GM21619 (cell line): Measurements from ENCODE around the gene VPS13D.

Experiments
- ATAC-seq: cut with Tn5 transposase; IDR thresholded peaks from one replicate; pipeline ENCODE4 v1.9.1; 2021; ENCODE audit not compliant: unreplicated experiment

The VPS13D gene

DNA sequence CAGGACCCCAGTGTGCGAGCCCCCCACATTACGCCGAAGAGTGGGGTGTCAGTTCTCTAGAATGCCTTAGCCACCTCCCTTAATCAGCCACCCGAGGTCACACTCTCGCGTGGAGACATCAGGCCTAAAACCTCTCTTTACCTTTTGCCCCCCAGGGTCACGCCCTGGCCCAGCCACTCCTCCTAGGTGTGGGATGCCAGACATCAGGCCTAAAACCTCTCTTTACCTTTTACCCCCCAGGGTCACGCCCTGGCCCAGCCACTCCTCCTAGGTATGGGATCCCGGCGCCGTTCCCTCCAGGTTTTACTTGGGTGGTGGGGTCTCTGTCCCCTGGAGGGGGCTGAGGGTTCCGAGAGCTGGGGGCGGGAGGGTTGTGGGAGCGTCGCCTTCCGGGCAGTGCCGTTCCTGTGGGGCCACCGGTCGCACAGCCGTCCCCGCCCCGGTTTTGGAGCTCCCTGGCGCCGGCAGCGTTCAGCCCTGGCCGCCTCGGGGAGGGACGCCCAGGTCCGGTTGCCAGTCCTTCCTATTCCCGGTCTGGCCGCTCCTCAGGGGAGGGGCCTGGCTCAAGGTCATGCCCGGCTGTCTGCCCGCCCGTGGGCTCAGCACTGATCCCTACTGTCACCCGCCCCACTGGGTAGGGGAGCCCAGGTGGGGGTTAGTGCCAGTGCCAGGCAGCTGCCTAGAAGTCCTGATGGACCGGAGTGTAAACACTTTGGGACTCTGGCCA, 882 bp downstream of the VPS13D start:
- ATAC-seq: peak; percentile 24

DNA sequence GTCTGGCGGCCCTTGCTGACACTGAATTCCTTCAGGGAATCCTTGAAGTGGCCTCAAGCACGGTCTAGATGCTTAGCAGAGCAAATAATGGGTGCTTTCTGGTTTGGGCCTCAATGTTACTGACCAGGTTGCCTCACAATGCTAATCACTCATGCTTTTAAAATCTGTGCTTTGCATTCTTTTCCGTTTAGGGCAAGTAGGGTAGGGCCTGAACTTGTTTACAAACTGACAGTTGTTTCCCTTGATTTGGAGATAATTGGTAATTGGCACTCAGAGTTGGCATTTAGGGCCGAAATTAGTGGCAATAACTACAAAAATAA, 1.4 kb downstream of the VPS13D start:
- ATAC-seq: no peak

DNA sequence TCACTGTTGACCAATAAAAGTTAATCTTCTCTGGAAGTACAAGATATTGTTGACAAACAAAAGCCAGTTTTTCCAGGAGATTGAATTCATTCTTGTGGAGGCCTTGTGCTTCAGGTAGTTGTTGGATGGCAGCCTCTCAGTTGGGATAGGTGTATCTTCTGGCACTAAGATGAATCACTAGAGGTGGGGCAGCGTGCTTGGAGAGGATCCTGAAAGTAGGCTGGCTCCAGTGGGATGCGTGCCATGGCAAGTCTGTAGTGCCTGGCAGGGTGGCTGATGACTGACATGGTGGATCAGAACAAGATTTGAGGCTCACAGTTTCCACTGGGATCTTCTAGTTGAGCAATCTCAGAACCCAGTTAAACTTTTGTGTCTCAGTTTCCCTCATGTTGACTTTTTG, 2.4 kb downstream of the VPS13D start:
- no peak for ATAC-seq

DNA sequence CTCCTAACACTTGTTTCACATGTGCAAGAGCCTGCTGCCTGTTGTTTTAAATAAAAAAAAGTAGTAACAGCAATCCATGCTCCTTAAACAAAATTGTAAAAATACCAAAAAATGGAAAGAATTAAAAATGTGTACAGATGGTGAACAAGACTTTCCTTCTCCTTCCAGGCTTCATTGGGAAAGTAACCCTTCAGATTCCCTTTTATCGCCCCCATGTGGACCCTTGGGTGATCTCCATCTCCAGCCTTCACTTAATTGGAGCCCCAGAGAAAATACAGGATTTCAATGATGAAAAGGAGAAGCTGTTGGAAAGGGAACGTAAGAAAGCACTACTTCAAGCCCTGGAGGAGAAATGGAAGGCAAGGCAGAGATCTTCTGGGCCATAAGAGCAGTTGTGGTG, 14.2 kb downstream of the VPS13D start:
- no peak for ATAC-seq

DNA sequence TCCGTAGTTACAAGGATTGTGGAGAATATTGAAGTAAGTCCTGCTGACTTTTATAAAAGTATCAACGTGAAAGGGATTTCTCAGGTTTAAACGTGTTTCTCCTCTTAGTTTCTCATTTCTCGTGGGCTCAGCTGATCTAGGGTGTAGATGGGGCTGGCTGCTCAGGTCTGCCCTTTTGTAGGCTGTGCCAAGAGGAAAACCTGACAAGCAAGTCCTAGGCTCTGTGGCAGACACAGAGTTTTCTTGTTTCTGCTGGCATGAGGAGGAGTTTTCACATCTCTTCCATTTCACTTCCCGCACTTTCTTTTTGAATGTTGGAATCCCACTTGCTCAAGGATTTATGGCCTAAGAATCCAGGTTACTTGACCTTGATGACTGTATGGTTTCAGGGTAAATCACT, 14.8 kb downstream of the VPS13D start:
- no peak for ATAC-seq

DNA sequence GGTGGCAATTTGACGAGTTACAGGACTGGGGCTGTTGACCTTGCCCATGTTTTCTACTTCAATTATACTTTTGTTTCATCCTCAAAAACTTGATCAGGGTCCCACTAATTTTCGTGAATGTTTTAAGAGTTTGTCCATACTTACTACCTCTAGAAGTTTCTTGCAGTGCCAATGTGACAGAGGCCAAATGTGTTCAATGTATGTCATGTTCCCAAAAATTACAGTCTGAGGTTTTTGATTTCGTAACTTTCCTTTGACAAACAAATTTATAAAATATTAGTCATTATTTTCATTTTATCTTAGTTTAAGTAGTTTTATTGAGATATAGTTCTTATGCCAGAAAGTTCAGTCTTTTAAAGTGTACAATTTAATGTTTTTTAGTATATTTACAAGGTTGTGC, 15.3 kb downstream of the VPS13D start:
- ATAC-seq: no peak

DNA sequence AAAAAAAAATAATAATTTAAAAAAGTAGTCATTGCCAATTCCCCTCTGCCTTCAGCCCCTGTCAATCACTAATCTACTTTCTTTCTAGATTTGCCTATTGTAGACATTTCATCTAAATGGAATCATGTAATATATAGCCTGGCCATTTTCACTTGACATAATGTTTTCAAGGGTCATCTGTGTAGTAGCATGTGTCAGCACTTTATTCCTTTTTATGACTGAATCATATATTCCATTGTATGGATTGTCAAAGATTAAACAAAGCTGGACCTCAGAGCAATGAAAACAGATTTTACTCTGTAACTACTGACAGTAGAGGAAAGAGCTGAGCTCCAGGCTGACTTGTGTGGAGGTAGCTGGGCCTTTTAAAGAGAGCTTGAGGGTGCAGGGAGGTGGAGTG, 15.9 kb downstream of the VPS13D start:
- ATAC-seq: no peak

DNA sequence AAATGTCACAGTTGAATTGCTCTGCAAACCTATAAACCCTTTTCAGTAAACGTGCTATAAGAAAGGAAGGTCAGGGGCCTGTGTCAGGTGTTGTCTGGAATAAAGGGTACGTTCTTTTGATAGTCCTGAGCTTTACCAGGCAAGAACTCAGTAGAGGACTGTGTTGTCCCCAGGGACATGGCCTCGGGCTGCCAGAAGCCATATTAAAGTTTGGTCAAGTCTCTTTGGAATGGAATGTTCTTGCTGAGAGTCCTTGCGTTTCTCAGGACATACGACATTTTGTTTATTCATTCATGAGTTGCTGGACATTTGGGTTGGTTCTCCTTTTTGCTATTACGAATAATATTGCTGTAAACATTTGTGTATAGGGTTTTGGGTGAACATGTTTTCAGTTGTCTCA, 16.8 kb downstream of the VPS13D start:
- ATAC-seq: no peak

DNA sequence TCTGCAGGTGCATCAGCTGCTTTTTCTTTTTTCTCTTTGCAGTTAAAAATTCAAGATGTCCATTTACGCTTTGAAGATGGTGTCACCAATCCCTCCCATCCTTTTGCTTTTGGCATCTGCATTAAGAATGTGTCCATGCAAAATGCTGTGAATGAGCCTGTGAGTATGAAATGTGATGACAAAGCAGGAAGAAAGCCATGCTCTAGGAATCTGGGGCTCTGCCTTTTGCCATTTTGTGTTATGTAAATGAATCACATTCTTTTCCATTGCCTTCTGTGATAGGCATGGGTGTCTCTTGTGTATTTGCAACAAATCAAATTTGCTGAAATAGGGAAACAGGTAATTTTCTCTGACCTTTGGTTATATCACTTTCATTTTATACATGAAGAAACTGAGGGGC, 19.4 kb downstream of the VPS13D start:
- ATAC-seq: no peak

DNA sequence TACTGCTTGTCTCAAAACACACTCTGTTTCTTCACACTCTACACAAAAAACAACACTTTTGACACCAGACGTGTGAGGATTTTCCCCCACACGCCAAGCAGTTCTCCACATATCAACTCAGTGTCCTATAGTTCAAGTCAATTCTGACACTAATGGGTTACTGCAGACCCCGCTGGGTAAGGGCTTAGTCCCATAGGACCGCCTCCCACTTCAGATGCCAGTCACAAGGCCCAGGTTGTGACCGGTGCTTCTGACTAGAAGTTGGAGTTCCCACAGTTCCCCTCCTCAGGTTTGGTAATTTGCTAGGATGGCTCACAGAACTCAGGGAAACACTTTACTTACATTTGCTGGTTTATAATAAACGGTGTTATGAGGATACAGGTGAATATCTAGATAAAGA, 19.9 kb downstream of the VPS13D start:
- ATAC-seq: no peak

DNA sequence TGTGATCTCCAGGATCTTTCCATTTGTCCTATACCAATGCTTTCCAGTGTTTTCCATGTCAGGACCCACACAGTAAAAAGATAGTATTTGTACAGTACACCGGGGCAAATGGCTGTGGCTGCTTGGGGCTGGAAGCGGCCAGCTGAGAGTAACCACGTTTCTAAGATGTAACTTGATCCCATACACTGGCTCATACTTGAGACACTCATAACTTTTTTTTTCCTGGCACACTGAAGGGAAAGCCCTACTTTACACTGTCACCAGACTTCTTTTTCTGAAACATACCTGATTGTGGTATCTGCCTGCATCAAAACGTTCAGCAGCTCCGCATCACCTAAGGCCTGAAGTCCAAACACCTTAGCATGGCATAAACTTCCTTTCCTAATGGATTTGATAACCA, 21.6 kb downstream of the VPS13D start:
- ATAC-seq: no peak

DNA sequence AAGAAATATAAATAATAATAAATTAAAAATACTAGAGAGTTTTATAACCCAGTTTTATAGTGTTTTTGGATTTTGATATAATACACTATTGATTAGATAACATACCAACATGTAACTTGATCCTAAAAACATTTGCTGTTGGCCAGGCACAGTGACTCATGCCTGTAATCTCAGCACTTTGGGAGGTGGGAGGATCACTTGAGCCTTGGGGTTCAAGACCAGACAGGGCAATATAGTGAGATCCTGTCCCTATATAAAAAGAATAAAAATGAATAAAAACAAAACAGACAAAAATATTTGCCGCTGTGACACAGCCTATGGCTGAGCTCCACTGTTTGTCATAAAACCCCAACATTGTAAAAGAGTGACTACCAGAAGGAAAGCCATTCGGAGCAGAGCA, 26.1 kb downstream of the VPS13D start:
- no peak for ATAC-seq

DNA sequence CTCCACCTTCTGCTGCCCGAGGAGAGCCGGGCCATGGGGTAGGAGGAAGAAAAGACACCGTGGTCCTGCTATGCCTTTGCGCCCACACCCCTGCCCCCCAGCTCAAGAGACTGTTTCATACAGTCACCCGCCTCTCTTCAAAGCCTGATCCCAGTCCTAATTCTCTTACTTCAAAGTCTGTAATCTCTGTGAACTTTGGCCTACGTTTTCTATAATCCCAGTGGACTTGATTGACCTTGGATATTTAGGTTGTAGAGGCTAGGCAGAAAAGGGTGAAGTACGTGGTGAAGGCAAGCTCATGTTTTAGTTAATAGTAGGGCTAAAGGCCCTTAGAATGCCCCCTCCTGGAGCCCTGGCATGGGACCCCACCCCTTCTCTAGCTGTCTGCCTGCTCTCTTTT, 28.4 kb downstream of the VPS13D start:
- ATAC-seq: no peak

DNA sequence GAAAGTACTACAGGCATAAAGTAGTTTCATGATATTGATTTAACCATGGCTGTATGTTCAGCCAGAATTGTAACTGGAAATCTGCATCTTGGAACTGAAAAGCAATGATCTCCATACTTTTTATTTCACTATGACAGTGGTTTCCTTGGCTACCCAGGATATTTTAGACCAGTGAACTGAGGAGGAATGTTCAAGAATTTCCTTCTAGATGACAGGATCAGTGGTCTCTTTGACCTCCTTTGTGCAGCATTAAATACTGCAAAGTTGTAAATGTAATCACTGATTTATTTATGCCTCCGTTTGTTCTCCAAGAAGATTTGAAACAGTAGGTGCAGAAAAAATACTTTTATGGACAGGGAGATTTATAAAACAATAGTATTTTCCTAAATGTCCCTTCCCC, 39.5 kb downstream of the VPS13D start:
- ATAC-seq: no peak

DNA sequence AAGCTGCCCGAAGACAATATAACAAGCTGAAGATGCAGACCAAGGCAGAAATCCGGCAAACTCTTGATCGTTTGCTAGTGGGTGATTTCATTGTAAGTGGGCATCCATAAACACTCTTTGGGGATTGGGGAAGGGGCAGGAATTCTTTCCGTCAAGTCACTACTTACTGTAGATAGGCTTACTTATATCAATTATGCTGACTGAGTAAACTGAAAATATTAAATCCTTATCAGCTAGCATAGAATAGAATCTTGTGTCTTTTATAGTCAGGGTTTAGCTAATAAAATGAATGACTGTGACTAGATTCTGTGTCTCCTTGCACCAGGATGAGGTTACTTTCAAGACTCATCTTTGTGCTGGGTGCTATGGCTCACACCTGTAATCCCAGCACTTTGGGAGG, 41.2 kb downstream of the VPS13D start:
- ATAC-seq: no peak

DNA sequence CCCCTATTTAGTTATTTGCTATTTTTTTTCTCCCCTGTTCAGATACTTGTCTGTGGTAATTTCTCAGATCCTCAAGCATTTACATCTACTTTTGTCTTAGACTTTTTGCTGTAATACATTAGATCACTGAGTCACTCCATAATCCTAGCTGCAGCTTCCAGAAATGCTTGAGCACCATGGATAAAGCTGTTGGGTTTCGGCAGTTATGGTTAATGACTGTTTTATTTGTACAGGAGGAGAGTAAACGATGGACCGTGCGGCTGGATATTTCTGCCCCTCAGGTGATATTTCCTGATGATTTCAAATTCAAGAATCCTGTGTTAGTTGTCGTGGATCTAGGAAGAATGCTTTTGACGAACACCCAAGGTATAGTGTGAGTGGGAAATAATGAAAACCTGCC, 42.9 kb downstream of the VPS13D start:
- no peak for ATAC-seq

DNA sequence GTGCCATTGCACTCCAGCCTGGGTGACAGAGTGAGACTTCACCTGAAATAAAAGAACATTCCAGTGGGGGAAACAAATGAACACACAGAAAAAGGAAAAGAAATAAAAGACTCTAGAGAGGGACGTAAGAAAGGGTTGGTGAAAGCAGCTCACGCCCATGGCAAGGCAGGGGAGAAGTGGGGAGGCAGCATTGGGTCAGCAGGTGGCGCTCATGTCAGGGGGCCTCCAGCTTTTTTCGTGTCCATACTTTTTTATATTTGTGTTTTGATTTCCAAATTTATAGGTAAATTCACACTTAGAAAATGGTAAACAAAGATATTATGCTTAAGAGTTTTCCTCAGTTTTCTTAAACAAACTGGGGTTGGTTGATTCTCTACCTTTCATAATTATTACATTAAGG, 45.5 kb downstream of the VPS13D start:
- no peak for ATAC-seq

DNA sequence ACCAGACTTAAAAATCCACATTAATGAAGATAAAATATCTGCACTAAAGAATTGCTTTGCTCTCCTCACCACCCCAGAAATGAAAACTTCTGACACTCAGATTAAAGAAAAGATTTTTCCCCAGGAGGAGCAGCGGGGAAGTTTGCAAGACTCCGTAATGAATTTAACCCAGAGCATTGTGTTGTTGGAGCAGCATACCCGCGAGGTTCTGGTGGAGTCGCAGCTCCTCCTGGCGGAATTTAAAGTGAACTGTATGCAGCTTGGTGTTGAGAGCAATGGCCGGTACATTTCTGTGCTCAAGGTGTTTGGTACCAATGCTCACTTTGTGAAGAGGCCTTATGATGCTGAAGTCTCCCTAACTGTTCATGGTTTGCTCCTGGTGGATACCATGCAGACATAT, 46.4 kb downstream of the VPS13D start:
- no peak for ATAC-seq

DNA sequence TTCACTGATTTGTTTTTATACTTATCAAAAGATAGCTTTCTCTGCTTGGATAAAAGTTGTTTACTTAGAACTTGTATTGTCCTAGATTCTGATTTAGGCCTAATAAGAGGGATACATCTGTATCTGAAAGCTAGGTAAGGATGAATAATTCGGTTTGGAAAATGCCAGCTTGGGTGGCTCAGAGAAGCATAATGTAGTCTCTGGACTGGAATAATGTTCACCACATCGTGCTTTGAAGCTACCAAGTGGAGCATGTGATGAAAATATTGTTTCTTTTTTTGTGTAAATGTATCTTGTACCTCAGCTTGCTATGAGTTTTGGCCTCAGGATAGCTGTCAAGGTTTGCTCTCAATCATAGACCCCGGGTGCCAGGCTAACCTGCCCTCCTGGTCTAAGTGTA, 49.2 kb downstream of the VPS13D start:
- ATAC-seq: no peak

DNA sequence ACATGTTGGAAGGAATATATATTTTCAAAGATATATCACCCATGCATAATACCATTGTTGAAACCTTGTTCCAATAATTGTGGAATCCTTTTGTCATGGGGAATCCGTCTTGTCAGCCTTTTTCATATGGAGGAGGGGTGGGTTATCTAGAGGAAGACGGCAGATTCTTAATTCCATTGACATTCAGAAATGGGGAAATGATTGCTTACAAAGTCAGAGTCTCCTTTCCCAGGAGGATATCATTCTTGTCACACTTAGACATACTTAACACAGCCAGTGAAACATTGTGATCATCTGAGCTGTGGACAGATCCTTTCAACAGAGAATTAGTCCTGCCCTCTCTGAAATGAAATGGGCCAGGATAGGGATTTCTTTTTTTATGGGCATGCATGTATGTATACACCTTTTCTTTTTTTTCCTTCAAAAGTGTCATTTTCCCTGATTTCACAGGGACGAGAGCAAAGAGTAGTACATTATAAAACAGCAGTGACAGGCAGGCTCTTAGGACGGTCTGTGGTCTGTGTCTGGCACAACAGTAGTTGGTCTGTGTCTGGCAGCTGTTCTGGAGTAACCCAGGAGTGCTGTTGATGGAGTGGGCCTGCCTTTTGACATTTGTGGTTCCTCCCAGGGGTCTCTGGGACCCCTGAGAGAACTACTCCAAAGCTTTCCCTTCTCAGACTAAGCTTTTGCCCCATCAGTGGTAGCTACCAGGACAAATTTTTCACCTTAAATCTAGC, 50.1 kb downstream of the VPS13D start:
- no peak for ATAC-seq

DNA sequence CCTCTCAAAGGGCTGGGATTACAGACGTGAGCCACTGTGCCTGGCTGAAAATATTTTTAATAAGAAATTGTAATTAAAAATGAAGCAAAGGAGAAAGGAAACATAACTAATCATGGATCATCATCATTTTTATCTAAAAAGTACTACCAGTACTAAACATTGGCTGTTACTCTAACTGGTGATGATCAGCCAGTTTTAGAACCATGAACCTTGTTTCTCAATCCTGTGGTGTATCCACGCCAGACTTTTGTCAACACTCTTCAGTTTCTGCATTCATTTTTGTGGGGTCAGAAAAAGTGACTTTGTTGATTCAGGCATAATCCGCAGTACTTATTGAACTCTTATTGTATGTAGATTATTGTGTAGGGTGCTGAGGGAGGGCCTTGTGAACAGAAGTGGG, 52.3 kb downstream of the VPS13D start:
- ATAC-seq: no peak

DNA sequence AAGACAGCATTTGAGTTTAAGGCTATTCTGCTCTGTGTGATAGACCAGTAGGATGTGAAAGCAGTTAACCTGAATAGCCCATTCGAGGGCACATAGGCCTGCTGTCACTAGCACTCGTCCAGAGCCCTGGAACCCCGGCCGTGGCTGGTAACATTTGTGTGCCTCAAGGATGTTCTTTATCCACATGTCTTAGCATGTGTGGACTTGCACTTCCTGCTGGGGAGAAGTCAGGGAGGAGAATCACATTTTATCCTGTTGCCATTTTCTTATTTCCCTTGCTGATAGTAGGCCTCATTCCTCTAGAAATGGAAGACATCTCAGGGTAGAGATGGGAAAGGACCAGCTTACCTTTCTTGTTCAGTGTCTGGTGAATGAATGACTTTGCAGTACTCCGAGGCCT, 54.7 kb downstream of the VPS13D start:
- ATAC-seq: no peak

DNA sequence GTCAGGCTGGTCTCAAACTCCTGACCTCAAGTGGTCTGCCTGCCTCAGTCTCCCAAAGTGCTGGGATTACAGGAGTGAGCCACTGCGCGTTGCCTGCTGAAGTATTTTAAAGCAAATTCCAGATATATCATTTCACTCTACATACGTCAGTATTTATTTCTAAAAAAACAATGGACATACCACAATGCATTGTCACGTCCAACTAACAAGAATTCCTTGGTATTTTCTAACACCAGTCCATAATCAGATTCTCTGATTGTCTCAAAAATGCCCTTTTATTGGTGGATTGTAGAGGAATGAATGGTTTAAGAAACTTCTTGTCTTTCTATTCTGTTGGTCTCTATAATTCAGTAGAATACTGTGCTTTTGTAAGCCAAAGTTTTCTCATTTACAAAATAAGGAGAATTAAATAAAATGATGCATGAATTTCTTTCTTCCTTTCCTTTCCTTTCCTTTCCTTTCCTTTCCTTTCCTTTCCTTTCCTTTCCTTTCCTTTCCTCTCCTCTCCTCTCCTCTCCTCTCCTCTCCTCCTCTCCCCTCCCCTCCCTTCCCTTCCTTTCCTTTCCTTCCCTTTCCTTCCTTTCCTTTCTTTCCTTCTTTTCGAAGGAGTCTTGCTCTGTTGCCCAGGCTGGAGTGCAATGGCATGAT, 55.8 kb downstream of the VPS13D start:
- no peak for ATAC-seq
